GM12874 (cell line): ENCODE data around the gene SPTLC3.

Experiments used
- CTCF ChIP-seq: IDR thresholded peaks from 2 replicates; pipeline ENCODE4 v1.5.1; 2011; ENCODE audit warnings: low read depth, mild to moderate bottlenecking, control low read depth, low read length, moderate library complexity; ENCODE audit not compliant: insufficient read depth

SPTLC3 gene

GRCh38 chr20:13213335-13213734, 204.6 kb downstream of the SPTLC3 start:
- TF ChIP-seq CTCF, result no peak

- TF ChIP-seq CTCF, result no peak
Observed at GRCh38 chr20:13216533-13216932, 207.8 kb downstream of the SPTLC3 start.
